Fibroblast of lung (primary cell): ENCODE results near the gene MYO1D.

Experiments used
- EZH2 ChIP-seq: IDR thresholded peaks from 2 replicates; pipeline ENCODE4 v1.5.1; 2012; ENCODE audit warnings: low read length, control low read depth, mild to moderate bottlenecking; ENCODE audit errors: missing control alignments
- TF ChIP-seq, protein P1 (sequence below), 2 donors: IDR thresholded peaks in 1 of 2; conservative IDR thresholded peaks in 1 of 2; 1 replicate in 1 of 2; 2 replicates in 1 of 2; pipeline ENCODE4 v1.5.1; 2011 to 2012; ENCODE audit warnings: low read length in 2 of 2, control low read depth in 1 of 2, inconsistent platforms in 1 of 2, low read depth in 1 of 2, mild to moderate bottlenecking in 1 of 2

DNA sequence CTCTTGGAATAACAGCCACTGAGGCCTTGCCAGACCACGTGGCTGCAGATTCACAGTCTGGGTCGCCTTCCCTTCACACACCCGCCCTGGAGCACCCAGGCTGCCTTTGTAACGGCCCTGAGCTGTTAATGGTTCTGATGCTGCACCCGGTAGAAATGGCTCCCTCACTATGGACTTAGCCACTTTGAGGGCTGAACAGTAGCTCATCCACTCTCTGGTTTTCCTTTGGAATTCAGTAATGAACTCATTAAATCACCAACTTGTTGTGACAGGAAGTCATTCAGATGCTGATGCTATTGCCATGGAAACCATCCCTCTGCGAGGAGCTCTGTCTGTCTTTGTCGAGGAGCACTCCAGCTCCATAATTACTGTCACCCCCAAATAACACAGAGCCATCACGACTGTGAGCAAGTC is 330.9 kb downstream of the MYO1D start:
- TF ChIP-seq, protein P1, sequence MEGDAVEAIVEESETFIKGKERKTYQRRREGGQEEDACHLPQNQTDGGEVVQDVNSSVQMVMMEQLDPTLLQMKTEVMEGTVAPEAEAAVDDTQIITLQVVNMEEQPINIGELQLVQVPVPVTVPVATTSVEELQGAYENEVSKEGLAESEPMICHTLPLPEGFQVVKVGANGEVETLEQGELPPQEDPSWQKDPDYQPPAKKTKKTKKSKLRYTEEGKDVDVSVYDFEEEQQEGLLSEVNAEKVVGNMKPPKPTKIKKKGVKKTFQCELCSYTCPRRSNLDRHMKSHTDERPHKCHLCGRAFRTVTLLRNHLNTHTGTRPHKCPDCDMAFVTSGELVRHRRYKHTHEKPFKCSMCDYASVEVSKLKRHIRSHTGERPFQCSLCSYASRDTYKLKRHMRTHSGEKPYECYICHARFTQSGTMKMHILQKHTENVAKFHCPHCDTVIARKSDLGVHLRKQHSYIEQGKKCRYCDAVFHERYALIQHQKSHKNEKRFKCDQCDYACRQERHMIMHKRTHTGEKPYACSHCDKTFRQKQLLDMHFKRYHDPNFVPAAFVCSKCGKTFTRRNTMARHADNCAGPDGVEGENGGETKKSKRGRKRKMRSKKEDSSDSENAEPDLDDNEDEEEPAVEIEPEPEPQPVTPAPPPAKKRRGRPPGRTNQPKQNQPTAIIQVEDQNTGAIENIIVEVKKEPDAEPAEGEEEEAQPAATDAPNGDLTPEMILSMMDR (conservative IDR thresholded peaks at IDR 0.05 in 1 of 2, IDR thresholded peaks at IDR 0.05 in 1 of 2; ENCODE audit: low read depth in 1 of 2, low read length in 2 of 2): no peak
- no peak for TF ChIP-seq EZH2
